ENCODE measurements around the gene SLC22A15.
"Not testable (repeated sequence)": the region's sequence is repeated elsewhere in the genome, so short reads cannot be mapped to it uniquely, and the experiment has no call there.

The SLC22A15 gene

DNA sequence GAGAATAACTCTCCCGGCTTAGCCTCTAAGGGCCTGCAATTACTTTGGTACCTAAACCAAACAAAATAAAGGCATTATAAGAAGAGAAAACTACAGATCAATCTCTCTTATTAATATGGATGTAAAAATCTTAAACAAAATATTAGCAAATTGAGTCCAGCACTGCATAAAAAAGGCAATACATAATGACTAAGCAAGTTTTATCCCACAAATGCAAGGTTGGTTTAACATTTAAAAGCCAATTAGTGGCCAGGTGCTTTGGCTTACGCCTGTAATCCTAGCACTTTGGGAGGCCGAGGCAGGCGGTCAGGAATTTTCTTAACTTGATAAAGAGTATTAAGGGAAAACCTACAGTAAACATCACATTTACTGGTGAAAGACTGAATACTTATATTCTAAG, 67.8 kb downstream of the SLC22A15 start:
- DNase-seq, result no peak

DNA sequence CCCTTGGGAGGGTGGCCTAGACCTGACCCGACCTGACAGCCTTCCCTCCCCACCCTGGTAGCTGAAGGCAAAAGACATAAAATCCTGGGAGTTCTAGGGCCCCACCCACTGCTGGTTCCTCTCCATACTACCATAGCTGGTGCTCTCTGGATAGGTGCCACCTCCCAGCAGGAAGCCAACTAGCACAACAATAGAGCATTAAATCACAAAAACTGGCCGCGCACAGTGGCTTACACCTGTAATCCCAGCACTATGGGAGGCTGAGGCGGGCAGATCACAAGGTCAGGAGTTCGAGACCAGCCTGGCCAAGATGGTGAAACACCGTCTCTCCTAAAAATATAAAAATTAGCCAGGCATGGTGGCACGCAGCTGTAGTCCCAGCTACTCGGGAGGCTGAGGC, 70.6 kb downstream of the SLC22A15 start:
- DNase-seq, result not testable (repeated sequence)

- not testable (repeated sequence) for DNase-seq
These were observed 75.6 kb downstream of the SLC22A15 start for GRCh38 chr1:116051896-116052295.

DNA sequence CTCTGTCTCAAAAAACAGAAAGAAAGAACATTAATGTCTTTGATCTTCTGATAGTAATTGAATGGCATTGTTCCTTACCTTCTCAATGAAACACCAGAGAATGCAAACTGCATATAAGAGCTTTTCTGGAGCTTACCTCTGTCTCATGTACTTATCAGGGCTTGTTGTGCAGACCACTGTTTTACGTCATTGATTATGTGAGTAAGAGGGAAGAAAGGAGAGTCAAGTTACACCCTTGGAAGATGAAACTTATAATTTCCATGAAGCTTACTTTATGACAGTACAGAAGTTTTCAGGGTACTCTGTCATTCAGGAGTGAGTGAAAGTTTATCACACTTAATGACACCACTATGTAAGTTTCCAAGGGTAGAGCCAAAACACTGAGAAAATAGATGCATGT, 85.9 kb downstream of the SLC22A15 start:
- no peak for DNase-seq

GRCh38 chr1:116064616-116065015, 88.3 kb downstream of the SLC22A15 start:
- no peak for DNase-seq

DNA sequence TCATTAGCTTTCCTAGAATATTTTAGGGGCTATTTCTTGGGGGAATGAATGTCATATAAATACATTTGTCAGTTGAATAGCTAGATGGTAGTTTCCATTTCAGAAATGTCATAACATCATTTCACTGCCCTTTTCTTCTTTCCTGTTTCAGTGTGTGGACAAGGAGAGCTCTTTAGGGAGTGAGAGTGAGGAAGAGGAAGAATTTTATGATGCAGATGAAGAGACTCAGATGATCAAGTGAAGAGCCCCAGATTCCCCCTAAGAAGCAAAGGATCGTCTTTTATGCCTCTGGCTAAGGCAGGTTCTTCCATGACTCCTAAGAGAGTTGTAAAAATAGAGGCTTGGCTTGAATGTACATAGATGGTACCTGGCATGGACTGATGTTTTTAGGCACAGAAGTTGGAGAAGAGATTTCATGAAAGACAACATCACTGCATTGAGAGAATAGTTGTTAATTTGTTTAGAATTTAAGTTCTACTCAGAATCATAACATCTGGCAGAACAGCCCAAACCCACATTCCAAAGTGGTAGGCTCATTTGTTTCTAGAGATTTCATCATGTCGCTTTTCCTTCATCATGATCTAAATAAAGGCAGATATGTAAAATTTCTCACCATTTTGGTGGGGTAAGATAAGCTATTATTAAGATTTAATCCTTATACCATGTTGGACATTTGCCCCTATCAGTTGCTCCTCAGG, 90.7 kb downstream of the SLC22A15 start:
- no peak for DNase-seq

DNA sequence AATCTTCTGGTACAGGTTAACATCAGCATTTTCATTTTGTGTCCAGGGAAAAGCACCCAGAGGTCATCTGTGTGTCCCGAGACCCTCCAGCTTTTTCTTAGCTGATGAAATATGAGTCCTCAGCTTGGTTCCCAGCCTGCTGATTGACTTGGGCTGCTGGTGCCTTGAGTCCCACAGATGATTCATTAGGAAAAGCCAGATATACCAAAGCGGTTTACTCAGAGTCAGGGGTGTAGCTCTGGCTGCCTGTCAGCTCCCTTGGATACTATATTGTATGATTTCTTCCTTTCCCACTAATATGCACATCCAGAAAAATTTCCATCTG, 91.2 kb downstream of the SLC22A15 start:
- DNase-seq, result no peak

- no peak for DNase-seq
These were observed 99.3 kb downstream of the SLC22A15 start for GRCh38 chr1:116075575-116075974.

- no peak for DNase-seq
These were observed 99.7 kb downstream of the SLC22A15 start for GRCh38 chr1:116075990-116076389.

DNA sequence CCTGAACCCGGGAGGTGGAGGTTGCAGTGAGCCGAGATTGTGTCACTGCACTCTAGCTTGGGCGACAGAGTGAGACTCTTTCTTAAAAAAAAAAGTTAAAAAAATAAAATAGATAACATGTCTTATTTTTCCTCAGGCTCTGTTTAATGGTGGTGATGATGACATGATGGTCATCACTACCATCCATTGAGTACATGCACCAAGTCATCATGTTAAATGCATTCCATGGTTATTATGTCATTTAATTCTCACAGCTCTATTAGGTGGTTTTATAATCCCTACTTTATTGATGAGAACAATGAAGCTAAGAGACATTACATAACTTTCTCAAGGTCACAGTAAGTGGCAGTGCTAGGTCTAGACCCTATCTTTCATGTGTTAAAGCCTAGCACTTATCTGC, 100.5 kb downstream of the SLC22A15 start:
- no peak for DNase-seq

DNA sequence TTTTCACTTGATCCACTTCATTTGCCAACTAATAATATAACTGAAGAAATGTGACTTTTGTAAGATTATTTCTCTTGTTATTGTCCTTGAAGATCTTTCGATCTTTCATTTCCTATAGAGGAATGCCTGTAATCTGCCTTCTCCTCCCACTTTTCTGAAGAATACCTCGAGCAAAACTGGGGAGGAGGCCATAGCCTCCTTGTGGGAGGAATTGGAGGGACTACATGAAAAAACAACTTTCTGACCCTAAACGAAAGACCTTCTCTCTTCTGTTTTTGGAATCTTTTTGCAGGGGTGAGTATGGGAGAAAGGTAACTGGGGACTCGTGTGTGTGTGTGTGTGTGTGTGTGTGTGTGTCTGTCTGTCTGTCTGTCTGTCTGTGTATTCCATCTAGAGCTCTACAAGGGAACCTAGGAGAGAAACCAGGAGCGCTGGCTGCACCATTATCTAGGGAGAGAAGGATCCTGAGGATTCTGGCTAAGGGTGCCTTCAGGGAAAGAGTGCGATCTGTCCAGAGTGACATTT, 102.4 kb downstream of the SLC22A15 start:
- no peak for DNase-seq

DNA sequence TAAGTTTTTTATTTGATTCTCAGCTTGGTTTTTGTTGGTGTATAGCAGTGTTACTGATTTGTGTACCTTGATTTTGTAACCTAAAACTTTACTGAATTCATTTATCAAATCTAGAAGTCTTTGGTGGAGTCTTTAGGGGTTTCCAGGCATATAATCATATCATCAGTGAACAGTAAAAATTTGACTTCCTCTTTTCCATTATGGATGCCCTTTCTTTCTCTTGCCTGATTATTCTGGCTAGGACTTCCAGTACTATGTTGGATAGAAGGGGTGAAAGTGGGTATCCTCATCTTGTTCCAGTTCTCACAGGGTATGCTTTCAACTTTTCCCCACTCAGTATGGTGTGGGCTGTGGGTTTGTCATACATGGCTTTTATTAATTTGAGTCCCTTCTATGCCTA, 111.3 kb downstream of the SLC22A15 start:
- no peak for DNase-seq

GRCh38 chr1:116089870-116090269, 113.6 kb downstream of the SLC22A15 start:
- no peak for DNase-seq

- no peak for DNase-seq
These were observed 114.8 kb downstream of the SLC22A15 start for GRCh38 chr1:116091083-116091482.

GRCh38 chr1:116092752-116093489, 116.6 kb downstream of the SLC22A15 start:
- DNase-seq, result no peak

DNA sequence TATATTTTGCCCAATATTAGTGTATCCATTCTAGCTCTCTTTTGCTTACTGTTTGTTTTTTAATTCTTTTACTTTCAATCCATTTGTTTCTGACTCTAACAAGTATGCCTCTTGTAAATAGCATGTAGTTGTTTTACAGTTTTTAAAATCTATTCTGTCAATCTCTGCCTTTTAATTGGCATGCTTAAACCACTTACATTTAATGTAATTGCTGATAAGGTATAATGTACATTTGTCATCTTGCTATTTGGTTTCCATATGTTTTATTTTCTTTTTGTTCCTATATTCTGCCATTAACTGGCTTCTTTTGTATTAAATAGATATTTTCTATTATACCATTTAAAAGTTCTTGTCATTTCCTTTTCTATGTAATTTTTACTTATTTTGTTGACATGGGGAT, 118.7 kb downstream of the SLC22A15 start:
- no peak for DNase-seq

DNA sequence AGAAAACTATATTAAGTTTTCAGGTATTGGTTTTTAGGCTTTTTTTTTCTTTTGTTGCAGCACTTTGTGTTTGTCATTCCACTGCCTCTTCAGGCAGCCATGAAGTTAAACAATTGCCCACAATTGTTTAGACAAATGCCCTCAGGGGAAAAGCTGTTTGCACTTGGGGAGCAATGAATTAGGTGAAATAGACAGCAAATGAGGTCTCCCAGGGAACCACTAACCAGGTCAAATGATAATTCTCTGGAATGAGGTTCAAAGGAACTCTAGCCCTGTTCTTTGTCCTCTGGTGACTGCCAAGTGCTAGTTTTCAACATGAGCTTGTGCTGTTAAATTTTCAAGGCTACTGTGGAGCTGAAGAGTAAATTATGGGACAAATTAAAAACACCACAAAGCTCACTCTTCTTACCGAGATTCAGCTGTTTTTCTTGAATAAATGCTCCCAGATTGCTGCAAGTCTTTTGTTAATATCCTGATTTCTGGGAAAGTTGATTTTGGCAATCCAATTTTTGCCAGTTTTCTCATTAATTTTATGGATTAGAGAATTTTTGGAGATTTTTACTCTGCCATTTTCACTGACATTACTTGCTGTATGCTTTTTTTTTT, 119.8 kb downstream of the SLC22A15 start:
- DNase-seq, result no peak

GRCh38 chr1:116097626-116098025, 121.3 kb downstream of the SLC22A15 start:
- no peak for DNase-seq

GRCh38 chr1:116099379-116099778, 123.1 kb downstream of the SLC22A15 start:
- no peak for DNase-seq

DNA sequence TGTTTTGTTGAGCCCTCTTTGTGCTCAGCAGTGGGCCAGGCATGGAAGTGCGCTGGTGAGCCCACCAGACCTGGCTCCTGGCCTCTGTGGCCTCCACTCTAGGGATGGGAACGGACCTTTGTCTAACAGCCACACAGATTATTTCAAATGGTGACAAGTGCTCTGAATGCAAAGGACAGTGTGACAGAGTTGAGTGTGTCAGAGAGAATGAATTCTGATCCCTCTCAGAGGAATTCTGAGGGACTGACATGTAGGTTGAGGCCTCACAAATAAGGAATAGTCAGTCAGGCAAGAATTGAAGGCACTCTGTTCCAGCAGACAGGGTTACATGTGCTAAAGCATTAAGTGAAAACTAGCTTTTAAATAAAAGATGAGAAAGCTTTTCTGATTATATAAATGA, 123.6 kb downstream of the SLC22A15 start:
- no peak for DNase-seq

- no peak for DNase-seq
These were observed 128.4 kb downstream of the SLC22A15 start for GRCh38 chr1:116104667-116105066.

- no peak for DNase-seq
These were observed 129.7 kb downstream of the SLC22A15 start for GRCh38 chr1:116105996-116106395.

GRCh38 chr1:116106646-116107045, 130.3 kb downstream of the SLC22A15 start:
- no peak for DNase-seq

GRCh38 chr1:116107371-116107770, 131.1 kb downstream of the SLC22A15 start:
- DNase-seq, result no peak

Measured in bone marrow (tissue), 2 donors.